OCI-LY3 (cell line): Measurements from ENCODE around the gene TMEM163.

Source experiments
- CTCF ChIP-seq: fragments of 200-600, 300-600 bp; sonication (generic); IDR thresholded peaks from 2 replicates; pipeline ENCODE4 v1.5.1; 2014; ENCODE audit warnings: antibody characterized with exemption, low read length, low read depth
- EZH2phosphoT487 ChIP-seq: fragments of 200-600 bp; shearing (Covaris generic); IDR thresholded peaks from 2 replicates; pipeline ENCODE4 v1.6.1; 2018; ENCODE audit warnings: antibody characterized with exemption, mixed run types, low read depth

- TF ChIP-seq EZH2phosphoT487 (no peak), CTCF (0 out of 2 replicates have a peak, but pooled peaks have one; percentile 4)
These were observed 226.9 kb downstream of the TMEM163 start for GRCh38 chr2:134491771-134492441.
